Ishikawa (cell line): ENCODE measurements around the gene IGLL5.

Experiments used
- CEBPB ChIP-seq: IDR thresholded peaks from 2 replicates; pipeline ENCODE4 v1.6.1; 2012
- CREB1 ChIP-seq: IDR thresholded peaks from 2 replicates; pipeline ENCODE4 v1.6.1; 2012; ENCODE audit warnings: low read depth
- EGR1 ChIP-seq: IDR thresholded peaks from 2 replicates; pipeline ENCODE4 v1.6.1; 2012
- EP300 ChIP-seq: IDR thresholded peaks from 2 replicates; pipeline ENCODE4 v1.6.1; 2012; ENCODE audit warnings: borderline replicate concordance
- FOXM1 ChIP-seq: IDR thresholded peaks from 2 replicates; pipeline ENCODE4 v1.6.1; 2012; ENCODE audit warnings: low read depth, borderline replicate concordance
- MAX ChIP-seq: IDR thresholded peaks from 2 replicates; pipeline ENCODE4 v1.6.1; 2012
- NFIC ChIP-seq: IDR thresholded peaks from 2 replicates; pipeline ENCODE4 v1.6.1; 2012
- RAD21 ChIP-seq: IDR thresholded peaks from 2 replicates; pipeline ENCODE4 v1.6.1; 2012; ENCODE audit warnings: low read depth
- TAF1 ChIP-seq: IDR thresholded peaks from 2 replicates; pipeline ENCODE4 v1.6.1; 2012; ENCODE audit warnings: low read depth, mild to moderate bottlenecking
- TCF12 ChIP-seq: IDR thresholded peaks from 2 replicates; pipeline ENCODE4 v1.6.1; 2012; ENCODE audit warnings: low read depth
- TEAD4 ChIP-seq: IDR thresholded peaks from 2 replicates; pipeline ENCODE4 v1.6.1; 2012
- USF1 ChIP-seq: IDR thresholded peaks from 2 replicates; pipeline ENCODE4 v1.6.1; 2012
- YY1 ChIP-seq: IDR thresholded peaks from 2 replicates; pipeline ENCODE4 v1.6.1; 2012; ENCODE audit warnings: low read depth
- ZBTB7A ChIP-seq: IDR thresholded peaks from 2 replicates; pipeline ENCODE4 v1.6.1; 2012; ENCODE audit warnings: low read depth
- TF ChIP-seq, protein P1 (sequence below): IDR thresholded peaks from 2 replicates; pipeline ENCODE4 v1.6.1; 2012; ENCODE audit warnings: low read depth, mild to moderate bottlenecking

The IGLL5 gene

GRCh38 chr22:22863001-22863400, 24.6 kb upstream of the IGLL5 start:
- TF ChIP-seq NFIC (no peak), RAD21 (no peak), TEAD4 (no peak), FOXM1 (no peak), EP300 (no peak), CEBPB (no peak), TAF1 (no peak)

DNA sequence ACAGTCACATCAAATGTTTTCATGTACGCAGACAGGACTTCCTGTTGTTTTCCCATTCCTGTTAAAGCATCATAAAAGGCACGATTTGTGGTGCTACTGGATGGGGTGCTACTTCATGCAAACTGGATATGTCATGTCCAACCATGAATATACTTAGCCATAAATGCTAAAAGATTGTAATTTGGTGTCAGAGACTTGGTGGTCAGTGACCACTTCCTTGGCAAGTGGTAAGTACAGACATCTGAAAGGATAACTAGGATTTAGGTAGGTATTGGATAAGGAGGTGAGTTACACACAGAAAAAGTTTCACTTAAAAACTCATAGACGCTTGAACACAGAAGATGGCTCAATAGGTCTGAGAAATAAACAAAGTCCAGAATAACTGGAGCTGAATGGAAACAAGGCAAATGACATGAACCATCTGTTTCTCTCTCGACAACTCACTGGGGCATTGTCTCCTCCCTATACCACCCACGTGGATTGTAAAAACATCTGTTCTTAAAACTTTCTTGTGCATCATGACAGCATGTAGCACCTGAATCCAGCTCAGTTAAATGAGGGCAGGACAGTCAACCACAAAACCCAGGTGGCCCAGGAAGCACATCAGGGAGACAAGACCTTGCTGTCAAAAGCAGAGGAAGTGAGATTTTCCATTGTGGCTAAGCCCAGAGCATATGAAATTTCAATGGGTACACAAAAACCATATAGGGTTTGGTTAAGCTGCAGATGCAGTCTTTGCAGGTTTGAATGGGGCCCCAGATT, 22.1 kb upstream of the IGLL5 start:
- no peak for TF ChIP-seq CREB1
- no peak for TF ChIP-seq USF1
- TF ChIP-seq TCF12, result no peak
- no peak for TF ChIP-seq FOXM1
- TF ChIP-seq YY1, result no peak
- no peak for TF ChIP-seq NFIC
- TF ChIP-seq, protein P1, sequence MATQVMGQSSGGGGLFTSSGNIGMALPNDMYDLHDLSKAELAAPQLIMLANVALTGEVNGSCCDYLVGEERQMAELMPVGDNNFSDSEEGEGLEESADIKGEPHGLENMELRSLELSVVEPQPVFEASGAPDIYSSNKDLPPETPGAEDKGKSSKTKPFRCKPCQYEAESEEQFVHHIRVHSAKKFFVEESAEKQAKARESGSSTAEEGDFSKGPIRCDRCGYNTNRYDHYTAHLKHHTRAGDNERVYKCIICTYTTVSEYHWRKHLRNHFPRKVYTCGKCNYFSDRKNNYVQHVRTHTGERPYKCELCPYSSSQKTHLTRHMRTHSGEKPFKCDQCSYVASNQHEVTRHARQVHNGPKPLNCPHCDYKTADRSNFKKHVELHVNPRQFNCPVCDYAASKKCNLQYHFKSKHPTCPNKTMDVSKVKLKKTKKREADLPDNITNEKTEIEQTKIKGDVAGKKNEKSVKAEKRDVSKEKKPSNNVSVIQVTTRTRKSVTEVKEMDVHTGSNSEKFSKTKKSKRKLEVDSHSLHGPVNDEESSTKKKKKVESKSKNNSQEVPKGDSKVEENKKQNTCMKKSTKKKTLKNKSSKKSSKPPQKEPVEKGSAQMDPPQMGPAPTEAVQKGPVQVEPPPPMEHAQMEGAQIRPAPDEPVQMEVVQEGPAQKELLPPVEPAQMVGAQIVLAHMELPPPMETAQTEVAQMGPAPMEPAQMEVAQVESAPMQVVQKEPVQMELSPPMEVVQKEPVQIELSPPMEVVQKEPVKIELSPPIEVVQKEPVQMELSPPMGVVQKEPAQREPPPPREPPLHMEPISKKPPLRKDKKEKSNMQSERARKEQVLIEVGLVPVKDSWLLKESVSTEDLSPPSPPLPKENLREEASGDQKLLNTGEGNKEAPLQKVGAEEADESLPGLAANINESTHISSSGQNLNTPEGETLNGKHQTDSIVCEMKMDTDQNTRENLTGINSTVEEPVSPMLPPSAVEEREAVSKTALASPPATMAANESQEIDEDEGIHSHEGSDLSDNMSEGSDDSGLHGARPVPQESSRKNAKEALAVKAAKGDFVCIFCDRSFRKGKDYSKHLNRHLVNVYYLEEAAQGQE, result no peak
- no peak for TF ChIP-seq EGR1
- no peak for TF ChIP-seq MAX
- no peak for TF ChIP-seq ZBTB7A
- no peak for TF ChIP-seq TAF1

- TF ChIP-seq CREB1 (no peak), MAX (no peak), USF1 (no peak), RAD21 (no peak), EGR1 (no peak), NFIC (no peak), TEAD4 (no peak), TCF12 (no peak), ZBTB7A (no peak), TAF1 (no peak)
- TF ChIP-seq, protein P1, result no peak
Observed at GRCh38 chr22:22866381-22867111, 21.1 kb upstream of the IGLL5 start.

- TF ChIP-seq EGR1 (no peak), NFIC (no peak)
- TF ChIP-seq, protein P1, result no peak
Observed at GRCh38 chr22:22867996-22868715, 19.5 kb upstream of the IGLL5 start.
